Loucy (cell line): ENCODE results near the gene ARHGAP20.

Source experiments
- EZH2phosphoT487 ChIP-seq: fragments of 200-600 bp; IDR thresholded peaks from 2 replicates; pipeline ENCODE4 v1.6.1; 2018; ENCODE audit warnings: antibody characterized with exemption, mild to moderate bottlenecking, moderate library complexity, borderline replicate concordance
- TF ChIP-seq, protein P1 (sequence below): fragments of 200-600 bp; sonication (generic); conservative IDR thresholded peaks from 2 replicates; pipeline ENCODE4 v1.5.1; 2014; ENCODE audit warnings: mild to moderate bottlenecking, antibody characterized with exemption, low read length

DNA sequence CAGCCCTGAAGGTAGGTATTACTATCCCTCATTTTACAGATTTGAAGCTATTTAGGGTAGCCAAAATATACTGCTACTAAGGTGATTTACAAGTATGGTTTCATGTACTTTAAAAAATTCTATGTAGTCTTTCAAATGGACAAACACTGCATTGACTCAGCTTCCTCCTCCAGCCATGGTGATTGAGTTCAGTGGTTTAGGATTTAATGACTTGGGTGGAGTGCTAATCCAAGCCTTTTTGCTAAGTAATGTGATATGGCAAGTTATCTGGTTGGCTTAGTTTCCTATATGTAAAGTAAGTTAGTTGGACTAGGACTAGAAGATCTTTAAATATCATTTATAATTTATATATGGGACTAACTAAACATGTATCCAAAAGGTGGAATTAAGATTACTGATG lies 77.9 kb downstream of the ARHGAP20 start:
- TF ChIP-seq, protein P1, sequence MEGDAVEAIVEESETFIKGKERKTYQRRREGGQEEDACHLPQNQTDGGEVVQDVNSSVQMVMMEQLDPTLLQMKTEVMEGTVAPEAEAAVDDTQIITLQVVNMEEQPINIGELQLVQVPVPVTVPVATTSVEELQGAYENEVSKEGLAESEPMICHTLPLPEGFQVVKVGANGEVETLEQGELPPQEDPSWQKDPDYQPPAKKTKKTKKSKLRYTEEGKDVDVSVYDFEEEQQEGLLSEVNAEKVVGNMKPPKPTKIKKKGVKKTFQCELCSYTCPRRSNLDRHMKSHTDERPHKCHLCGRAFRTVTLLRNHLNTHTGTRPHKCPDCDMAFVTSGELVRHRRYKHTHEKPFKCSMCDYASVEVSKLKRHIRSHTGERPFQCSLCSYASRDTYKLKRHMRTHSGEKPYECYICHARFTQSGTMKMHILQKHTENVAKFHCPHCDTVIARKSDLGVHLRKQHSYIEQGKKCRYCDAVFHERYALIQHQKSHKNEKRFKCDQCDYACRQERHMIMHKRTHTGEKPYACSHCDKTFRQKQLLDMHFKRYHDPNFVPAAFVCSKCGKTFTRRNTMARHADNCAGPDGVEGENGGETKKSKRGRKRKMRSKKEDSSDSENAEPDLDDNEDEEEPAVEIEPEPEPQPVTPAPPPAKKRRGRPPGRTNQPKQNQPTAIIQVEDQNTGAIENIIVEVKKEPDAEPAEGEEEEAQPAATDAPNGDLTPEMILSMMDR, result no peak
- TF ChIP-seq EZH2phosphoT487, result no peak
